HG03064 (cell line): ENCODE measurements around the gene HEG1.

Source experiments
- ATAC-seq: cut with Tn5 transposase; IDR thresholded peaks from one replicate; pipeline ENCODE4 v1.9.1; 2021; ENCODE audit warnings: low read depth; ENCODE audit not compliant: unreplicated experiment

Gene HEG1

DNA sequence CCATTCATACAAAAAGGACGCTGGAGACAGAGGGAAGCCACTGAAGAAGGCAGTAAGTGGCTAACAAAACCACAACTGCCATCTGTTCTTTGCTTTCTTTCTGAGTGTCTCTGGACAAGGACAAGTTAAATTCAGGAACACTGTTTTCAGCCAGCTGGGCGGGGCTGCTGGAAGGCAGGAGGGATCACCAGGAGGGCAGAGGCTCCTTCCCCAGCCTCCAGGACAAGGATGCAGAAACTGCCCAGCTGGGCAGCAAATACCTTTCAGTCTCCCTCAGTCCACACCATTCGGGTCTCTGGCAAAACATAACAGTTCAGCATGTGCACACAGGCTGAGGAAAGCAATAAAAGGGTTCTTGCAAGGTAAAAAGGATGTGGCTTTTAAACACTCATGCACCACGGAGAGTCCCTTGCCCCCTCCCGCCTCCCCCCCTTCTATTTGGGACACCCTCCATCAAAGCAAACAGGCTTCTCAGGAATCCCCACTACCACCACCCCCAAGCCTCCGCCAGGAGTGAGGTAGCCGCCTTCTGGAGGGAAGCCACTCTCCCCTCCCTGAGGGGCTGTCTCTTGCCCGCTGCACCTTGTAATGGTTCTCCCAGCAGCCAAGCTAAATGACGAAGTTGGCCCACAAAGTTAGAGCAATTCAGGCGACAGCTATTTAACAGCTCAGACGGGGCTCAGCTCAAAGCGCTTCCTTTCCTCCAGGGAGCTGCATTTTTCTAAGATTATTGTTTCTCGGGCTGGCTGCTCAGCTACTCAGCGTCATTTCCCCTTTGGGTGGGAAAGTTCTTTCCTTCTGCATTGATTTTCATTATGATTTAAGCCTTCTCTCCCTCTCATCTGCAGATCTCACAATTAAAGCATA is 3.8 kb downstream of the HEG1 start:
- ATAC-seq, result no peak

DNA sequence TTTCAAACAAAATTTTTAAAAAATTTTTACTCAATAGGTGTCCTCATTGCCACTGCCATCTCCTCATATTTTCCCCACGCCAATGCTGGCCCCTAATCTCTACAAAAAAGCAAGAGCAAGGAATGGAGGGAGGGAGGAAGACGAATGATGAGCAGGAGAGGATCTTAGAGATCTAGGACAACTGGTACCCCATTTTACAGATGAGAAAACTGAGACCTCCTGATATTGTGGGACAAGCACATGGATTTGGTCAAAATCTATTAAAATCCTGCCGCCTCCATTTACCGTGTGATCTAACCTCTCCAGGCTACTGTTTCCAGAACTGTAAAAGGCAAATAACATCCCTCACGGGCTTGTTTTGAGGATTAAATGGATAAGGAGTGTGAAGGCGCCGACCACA is 4.6 kb downstream of the HEG1 start:
- ATAC-seq, result no peak

DNA sequence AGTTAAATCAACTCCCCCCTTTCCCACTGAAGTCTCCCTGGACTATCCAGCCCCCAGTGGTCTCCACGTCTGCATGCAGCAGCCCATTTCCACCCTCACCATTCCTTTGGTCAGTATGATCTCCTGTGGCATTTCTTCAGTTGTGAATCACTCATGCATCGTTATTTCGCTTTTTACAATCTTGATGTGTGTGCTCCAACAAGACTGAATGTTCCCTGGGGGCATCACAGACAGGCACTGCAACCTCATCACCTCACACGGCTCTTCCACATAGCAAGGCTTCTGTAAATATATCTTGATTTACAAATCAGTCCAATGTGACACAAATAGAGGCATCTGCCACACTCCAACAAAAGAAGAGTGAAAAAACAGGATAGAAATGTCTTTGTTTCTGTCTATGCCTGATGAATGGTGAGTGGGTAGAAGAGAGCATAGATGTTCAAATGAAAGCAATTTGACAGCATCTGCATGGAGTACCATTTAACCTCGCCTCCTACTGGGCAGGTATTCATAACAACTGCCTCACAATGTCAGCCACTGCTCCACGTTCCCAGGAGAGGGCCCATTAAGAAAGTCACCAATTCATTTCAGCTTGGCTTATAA is 5.2 kb downstream of the HEG1 start:
- ATAC-seq, result no peak

DNA sequence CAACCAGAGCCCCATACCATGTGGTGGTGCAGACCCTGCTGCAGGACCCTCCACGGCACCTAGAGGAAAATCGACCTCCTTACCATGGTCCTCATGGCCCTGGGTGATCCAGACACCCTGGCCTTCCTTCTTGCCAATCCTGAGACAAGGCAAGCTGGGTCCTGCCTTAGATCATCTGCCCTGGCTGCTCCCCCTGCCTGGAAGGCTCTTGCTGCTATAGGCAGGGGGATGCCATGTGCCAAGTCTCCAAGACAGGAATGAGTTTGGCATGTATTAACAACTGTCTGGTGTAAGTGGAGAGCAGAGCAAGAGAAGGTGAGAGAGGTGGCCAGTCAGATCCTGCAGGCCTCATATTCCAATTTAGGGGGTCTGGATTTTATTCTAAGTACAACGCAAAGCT is 7.5 kb downstream of the HEG1 start:
- no peak for ATAC-seq

DNA sequence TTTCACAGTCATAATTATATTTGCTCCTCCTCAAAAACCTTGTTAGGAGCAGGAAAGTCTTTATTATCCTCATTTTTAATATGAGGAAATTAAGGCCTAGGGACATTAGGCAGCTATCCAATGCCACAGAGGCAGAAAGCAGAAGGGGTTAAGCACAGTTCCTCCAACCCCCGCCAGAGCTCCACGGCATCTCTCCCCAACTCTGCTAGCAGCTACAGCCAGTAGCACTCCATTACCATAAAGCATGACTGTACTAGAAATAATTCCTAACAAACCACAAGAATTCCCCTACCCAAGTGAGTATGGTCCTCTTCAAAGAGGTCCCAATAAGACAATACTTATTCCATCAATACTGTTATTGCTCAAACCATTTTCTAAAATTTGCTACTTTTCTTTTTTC is 9.8 kb downstream of the HEG1 start:
- ATAC-seq, result no peak

DNA sequence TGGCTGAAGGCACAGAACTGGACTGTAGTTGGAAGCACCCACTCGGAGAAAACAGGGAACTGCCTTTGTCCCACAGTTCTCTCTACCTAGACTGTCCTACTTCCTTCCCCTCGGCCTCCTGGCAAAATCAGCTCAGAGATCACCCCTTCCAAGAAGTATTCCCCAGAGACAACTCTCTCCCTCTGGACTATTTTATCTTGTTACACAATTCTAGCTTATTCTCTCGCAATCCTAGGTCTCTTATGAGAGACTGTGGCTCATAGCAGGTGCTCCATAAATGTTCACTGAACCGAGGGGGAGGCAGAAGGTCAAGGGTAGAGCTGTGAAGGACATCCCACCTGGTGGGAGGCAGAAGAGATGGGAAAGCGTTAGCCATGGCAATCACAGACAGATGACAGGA is 10.6 kb downstream of the HEG1 start:
- no peak for ATAC-seq

DNA sequence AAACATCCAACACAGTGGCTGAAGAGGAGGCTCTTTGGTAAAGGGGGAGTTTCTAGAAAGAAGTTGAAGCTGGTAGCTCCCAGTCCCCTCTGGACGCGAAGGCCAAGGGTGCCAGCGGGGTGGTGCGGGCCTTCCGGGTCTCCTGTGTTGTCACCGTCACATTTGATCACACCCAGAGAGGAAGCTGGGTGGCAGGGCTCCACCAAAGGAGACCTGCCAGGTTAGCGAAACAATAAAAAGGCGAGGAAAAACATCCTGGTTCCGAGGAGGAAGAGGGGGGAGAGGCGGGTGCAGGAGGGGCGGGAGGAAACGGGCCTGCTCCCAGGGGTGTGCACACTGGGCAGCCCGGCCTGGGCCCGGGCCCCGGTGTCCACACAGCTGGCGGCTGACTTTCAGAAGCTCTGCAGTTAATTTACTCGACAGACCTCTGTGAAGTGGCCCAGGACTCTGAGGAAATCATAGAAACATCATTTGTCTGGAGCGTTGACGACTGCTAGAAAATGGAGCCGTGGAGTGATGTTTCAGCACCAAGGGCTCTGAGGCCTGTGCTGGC is 12.1 kb downstream of the HEG1 start:
- no peak for ATAC-seq

DNA sequence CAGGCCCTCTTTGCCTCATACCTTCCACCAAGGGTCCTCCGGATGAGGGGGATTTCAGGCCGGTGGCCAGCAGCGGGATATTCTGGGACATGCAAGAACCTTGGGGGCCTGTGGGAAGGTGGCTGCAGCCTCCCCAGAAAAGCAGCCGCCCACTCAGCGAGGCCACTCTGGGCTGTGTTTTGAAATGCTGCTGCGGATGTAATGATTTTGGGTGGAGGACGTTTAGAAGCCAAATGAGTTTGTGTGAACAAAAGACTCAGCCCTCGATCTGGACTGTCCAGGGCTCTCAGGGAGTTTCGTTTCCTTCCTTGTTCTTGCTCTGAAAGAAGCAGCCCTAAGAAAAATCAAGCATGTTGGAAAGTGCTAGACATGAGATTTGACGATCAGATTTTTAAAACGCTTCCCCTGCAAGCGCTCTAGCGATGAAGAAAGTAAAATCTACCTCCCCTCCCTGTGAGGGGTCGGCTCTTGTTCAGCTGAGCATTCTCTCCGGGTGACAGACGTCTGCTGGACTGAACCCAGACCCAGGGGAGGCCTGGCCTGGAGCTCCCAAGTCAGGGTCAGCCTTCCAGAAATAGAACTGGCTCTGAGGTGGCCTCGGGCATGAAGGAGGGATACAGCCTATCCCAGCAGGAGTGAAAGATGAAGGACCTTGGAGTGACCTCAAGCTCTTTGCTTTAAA is 12.9 kb downstream of the HEG1 start:
- no peak for ATAC-seq

DNA sequence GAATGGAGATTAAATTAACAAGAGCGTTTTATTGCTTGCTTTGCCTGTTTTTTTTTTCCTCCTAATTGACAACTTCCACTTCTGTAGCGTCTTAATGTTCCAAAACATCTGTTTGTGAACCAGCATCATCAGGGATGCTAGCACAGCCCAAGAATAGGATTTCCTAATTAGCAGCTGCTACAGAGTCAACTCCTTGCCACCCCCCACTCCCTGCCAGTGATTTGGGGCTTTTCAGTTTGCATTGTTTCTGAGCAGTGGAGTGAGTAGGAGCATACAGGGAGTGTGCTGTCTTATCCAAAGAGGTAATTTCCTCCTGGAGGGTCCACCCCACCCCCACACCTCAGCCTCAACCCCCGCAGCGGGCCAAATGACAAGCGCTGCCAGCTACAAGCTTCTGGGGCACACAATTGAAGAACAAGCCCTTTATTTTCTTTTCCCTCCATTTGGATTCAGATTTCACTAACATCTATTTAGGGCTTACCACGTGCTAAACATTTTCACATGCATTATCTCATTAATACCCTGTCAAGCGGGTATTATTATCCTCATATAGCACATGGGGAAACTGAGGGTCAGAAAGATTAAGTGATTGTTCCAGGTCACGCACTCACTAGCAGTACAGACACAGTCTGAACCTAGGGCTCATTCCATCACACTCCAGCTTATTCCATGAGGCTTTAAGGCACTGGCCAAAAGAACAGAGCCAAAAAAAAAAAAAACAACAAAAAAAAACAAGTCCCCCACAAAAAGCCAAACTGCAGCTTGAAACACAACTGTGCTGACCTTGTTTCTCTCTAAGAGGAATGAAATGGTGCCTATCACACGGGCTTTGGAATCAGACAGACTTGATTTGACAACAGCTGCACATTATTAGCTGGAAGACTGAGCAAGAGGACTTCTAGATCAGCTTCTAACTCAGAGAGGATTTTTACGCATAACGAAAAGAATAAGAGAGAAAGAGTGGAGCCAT is 16.4 kb downstream of the HEG1 start:
- ATAC-seq, result no peak

DNA sequence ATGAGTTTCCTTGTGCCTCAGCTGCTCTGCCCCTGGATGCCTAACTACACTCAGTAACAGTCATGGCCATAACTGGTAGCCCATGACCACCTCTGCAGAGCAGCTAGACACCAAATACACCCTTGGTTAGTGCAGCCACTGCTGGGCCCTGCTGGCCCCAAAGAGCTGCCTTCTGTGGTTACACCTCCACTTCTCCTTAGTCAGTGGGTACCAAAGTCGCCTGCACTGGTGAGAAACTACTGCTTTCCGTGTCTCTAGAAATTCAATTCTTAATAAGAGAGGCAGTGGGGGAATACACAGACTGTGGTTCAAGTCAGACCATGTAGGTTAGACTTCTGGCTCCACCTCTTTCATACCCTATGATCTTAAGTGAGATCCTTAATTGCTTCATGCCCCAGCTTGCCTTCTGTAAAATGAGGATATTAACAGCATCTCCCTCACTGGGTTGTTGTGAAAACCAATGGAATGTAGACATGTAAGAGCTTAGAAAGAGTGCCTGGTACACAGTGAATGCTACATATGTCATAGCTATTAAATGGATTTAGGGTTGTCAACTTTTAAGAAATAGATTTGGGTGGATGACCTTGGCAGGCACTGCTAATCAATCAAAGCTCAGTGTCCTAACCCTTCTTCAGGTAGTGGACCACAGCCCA is 18.2 kb downstream of the HEG1 start:
- no peak for ATAC-seq

DNA sequence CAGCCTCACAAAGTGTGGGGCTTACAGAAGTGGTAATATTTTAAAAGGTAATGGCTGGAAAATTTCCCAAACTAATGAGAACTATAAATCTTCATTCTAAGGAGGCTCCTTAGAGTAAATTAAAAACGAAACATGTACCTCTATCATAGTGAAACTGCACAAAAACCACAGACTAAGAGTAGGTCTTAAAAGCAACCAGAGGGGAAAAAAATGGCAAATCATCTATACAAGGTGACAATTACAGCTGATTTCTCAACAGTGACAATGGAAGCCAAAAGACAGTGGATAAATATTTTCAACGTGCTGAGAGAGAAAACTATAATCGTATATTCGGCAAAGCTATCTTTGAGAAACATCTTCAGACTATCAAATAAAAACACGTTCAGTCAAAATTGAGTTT is 20.6 kb downstream of the HEG1 start:
- ATAC-seq, result no peak

DNA sequence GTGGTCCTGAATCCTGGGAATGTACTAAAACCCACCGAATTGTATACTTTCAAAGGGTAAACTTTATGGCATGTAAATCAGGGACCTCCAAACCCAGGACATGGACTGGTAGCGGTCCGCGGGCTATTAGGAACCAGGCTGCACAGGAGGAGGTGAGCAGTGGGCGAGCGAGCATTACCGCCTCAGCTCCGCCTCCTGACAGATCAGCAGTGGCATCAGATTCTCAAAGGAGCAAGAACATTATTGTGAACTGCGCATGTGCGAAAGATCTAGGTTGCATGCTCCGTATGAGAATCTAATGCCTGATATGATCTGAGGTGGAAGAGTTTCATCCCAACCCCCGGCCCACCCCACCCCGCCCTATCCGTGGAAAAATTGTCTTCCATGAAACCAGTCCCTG is 22.2 kb downstream of the HEG1 start:
- no peak for ATAC-seq

DNA sequence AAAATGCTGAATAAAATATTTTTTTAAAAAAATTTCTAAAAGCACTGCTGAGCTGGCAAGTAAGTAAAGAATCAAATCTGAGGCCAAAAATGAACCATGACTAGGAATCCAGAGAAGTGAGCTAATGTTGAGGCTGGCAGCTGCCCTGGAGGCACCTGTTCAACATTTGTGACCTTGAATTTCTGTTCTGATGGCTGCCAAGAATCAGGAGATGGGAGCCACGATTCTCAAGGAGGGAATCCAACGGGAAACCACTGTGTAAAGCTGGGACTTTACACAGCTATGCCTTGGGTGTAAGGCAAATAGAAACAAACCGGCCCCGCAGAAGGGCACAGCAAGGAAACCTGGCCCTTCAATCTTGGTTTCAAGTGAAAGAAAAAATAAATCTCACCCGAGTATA is 22.7 kb downstream of the HEG1 start:
- ATAC-seq, result no peak

DNA sequence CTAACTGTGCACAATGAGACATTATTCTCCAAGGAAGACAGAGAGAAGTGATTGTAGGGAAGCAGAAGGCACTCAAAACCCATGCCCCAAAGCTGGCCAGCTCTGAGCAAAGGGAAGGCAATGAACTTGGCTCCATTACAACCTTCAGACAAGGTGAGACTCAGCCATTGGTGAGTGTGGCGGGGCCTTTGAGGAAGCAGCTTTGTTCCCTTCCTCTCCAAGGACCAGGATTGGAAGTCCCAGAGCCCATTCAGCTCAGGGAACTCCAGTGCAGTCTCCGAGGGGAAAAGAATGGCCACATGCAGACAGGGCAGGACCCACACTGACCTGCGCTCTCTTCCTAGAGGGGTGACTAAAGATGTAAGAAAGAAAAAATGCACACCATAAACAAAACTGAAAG is 23.1 kb downstream of the HEG1 start:
- ATAC-seq, result no peak

DNA sequence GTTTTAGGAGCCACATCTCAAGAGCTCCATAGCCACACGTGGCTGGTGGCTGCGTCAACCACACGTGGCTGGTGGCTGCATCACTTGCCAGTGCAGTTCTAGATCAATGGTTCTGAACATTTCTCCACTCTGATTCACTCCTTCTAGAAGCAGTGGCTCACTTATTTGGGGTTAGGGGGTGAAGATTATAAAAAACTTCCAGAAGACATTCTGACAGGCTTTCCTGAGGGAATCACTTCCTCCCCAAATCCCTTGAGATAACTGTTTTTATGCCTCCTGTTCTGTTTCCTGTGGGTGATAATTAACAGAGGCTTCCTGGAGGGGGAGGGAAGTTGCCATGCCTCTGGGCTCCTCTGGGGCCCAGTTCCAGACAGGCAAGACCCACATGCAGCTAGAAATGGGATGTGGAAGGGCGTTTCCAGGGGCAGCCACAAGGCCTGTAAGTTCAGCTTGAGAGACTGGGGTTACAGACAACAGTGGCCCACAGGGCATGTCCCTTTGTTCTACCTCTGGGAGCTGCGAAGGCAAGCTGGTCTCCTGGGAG is 23.6 kb downstream of the HEG1 start:
- no peak for ATAC-seq

DNA sequence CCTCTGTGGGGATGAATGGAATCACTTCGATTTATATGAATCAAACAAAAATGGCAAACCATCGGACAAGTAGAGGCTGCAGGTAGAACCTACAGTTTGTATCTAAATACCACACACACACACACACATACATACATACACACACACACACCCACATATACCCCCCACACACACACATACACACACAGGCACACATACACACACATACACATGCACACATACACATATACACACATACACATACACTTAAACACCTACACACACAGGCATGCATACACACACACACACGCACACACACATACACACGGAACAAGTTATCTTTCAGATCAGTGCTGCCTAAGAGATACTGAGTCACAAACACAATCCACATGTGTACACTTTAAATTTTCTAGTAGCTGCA is 24.3 kb downstream of the HEG1 start:
- ATAC-seq, result no peak

DNA sequence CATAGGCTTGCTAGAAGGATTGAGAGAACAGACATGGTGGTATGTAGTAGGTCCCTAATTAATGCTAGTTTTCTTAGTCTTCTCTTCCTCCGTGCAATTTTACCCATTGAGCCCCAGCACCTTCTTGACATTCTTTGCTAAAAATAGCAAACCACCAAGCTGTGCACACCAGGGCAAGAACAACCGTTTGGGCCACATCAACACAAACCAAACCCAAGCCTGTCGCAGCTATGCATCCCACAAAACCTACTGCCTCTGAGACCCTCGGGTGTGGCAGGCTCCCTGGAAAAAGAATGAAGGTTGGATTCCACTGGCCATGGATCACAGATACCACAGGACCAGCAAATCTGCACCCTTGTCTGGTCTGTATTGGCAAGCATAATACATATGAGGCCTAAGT is 27.1 kb downstream of the HEG1 start:
- ATAC-seq, result no peak

DNA sequence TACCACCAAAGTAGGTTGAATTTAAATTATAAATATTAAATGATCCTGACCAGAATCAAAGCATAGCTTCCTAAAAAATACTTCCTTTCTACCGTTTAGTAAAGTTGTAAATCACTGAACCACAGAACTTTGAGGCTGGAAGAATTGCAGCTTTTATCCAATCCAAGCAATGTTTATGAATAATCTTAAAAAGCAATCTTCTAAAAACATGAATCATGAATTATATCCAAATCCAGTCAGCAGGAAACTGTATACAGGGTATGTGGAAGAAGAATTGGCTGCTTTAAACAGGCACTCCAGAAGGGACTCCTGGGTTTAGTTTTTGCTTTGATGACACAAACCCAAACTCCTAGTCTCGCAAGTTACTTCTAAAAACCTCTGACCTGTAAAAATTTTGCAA is 30.2 kb downstream of the HEG1 start:
- ATAC-seq, result no peak

DNA sequence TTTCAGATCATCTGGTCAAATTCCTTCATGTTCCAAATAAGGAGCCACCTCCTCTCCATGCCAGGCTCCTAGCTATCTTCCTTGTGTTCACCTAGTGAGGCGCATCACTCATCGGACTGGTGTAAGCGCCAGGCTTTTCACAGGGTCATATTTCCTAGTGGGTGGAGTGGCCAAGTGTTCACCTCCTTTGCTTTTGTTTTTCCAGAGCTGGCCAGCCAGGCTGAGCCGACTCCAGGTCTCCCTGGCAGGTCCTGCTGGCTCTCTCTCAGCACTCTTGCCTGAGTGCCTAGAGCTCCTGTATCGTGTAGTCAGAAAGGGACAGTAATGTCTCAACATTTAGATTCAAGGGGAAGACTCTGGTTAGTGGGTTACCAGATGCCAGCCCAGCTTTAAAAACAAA is 31.0 kb downstream of the HEG1 start:
- ATAC-seq, result no peak
